H1 (cell line): ENCODE data around the gene TEKT5. TPM values are rescaled to one million over a fixed set of nuclear protein-coding genes. Genes with fewer than 3 reads are reported as not detected.

ENCODE experiments used
- CREB1 ChIP-seq: IDR thresholded peaks from 2 replicates; pipeline ENCODE4 v1.6.1; 2012; ENCODE audit warnings: inconsistent platforms
- CTBP2 ChIP-seq: IDR thresholded peaks from 2 replicates; pipeline ENCODE4 v1.7.0; 2011; ENCODE audit warnings: borderline replicate concordance, mild to moderate bottlenecking, moderate library complexity, mixed read lengths, low read length; ENCODE audit not compliant: insufficient read depth, insufficient read length
- TBP ChIP-seq: IDR thresholded peaks from 2 replicates; pipeline ENCODE4 v1.6.1; 2011; ENCODE audit warnings: low read depth, low read length, improper control_type of control experiment
- polyA plus RNA-seq, 7 experiments: library from polyadenylated mRNA; depleted of rRNA in 3 of 7; stranded (reverse) in 5 of 7; unstranded in 2 of 7; fragments of >200 nt in 5 of 7; fragments of 200-250 nt in 2 of 7; gene quantifications; 1 replicate in 5 of 7; 2 replicates in 1 of 7; 4 replicates in 1 of 7; pipeline versions ENCODE4 v1.2.1 to v1.2.3, GENCODE V29; 2011 to 2013; ENCODE audit warnings: missing spikeins in 2 of 7, mixed read lengths in 2 of 7
- total RNA-seq: library from RNA; stranded (reverse); fragmentation: NEBNext Ultra II Directional; extraction: Animal tissue kit (Norgen Biotek cat#: 25700); gene quantifications from 2 replicates; pipeline ENCODE4 v1.2.1, GENCODE V29; 2021

TEKT5 gene
- total and polyA plus RNA-seq, 2 of the 8 experiments (the other 6 are each of a cell fraction or from before 2014, with no cell fraction given), result 0.95 TPM; not detected in 1

DNA sequence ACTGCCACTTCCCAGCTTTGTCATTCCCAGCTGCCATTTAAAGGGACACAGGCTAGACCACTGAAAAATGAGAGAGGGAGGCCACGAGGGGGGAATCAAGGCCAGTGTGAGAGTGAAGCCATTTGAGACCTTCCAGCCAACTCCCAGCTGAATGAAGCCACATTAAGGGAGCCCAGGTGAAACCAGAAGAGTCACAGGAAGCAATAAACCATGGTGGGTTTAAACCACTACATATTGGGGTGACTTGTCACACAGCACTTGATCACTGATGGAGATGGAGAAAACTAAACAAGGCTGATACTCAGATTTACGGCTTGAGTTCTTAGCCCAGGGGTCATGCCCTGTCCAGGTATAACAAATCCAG is 46.1 kb upstream of the TEKT5 start (continued):
- TF ChIP-seq CREB1, result no peak
- TF ChIP-seq CTBP2, result no peak
- no peak for TF ChIP-seq TBP
- TF ChIP-seq, all 59 proteins: peak for 0
